Measurements from ENCODE around the gene ETV6.
"Not testable (repeated sequence)": the region's sequence is repeated elsewhere in the genome, so short reads cannot be mapped to it uniquely, and the experiment has no call there.

ETV6 gene

GRCh38 chr12:11630046-11630706, 19.3 kb upstream of the ETV6 start:
- in situ Hi-C loops (cut with HindIII; ENCODE audit: low sequenced_read_pairs), result no loop called here
- H3K4me3 ChIP-seq (ENCODE audit: low read depth, low read length), result no peak overlapping the region
- no peak for DNase-seq (ENCODE audit: low read depth, low spot score)
- TF ChIP-seq, protein P1, sequence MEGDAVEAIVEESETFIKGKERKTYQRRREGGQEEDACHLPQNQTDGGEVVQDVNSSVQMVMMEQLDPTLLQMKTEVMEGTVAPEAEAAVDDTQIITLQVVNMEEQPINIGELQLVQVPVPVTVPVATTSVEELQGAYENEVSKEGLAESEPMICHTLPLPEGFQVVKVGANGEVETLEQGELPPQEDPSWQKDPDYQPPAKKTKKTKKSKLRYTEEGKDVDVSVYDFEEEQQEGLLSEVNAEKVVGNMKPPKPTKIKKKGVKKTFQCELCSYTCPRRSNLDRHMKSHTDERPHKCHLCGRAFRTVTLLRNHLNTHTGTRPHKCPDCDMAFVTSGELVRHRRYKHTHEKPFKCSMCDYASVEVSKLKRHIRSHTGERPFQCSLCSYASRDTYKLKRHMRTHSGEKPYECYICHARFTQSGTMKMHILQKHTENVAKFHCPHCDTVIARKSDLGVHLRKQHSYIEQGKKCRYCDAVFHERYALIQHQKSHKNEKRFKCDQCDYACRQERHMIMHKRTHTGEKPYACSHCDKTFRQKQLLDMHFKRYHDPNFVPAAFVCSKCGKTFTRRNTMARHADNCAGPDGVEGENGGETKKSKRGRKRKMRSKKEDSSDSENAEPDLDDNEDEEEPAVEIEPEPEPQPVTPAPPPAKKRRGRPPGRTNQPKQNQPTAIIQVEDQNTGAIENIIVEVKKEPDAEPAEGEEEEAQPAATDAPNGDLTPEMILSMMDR (IDR thresholded peaks at IDR 0.05; ENCODE audit: low read depth, low read length), result no peak

GRCh38 chr12:11631288-11631687, 18.2 kb upstream of the ETV6 start:
- TF ChIP-seq, protein P1 (IDR thresholded peaks at IDR 0.05; ENCODE audit: low read depth, low read length), result no peak
- DNase-seq (ENCODE audit: low read depth, low spot score), result no peak
- in situ Hi-C loops (cut with HindIII; ENCODE audit: low sequenced_read_pairs), result no loop called here
- H3K4me3 ChIP-seq (ENCODE audit: low read depth, low read length), result no peak overlapping the region

GRCh38 chr12:11631881-11632280, 17.6 kb upstream of the ETV6 start:
- DNase-seq (ENCODE audit: low read depth, low spot score); H3K4me3 ChIP-seq (ENCODE audit: low read depth, low read length); in situ Hi-C loops (cut with HindIII; ENCODE audit: low sequenced_read_pairs): not testable (repeated sequence)

DNA sequence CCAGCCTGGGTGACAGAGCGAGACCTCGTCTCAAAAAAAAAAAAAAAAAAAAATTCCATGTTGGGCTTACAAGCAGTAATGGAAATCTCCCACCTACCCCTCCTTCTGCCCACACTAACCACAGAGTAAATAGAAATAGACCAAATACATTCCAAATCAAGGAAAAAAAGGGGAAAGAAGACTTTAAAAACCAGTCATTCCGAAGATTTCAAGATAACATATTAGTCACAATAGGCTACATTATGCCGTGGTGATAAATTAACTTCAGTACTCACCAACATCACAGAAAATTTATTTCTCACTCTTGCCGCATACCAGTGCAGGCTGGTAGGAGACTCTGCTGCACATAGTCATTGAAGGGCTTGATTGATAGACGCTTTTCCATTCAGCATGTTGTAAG, 15.5 kb upstream of the ETV6 start:
- DNase-seq (ENCODE audit: low read depth, low spot score), result peak; percentile 45
- in situ Hi-C loops (cut with HindIII; ENCODE audit: low sequenced_read_pairs), result no loop called here
- no peak overlapping the region for H3K4me3 ChIP-seq (ENCODE audit: low read depth, low read length)
- TF ChIP-seq, protein P1 (IDR thresholded peaks at IDR 0.05; ENCODE audit: low read depth, low read length), result no peak

- no peak for DNase-seq (ENCODE audit: low read depth, low spot score)
- in situ Hi-C loops (cut with HindIII; ENCODE audit: low sequenced_read_pairs), result no loop called here
- TF ChIP-seq, protein P1 (IDR thresholded peaks at IDR 0.05; ENCODE audit: low read depth, low read length), result no peak
- H3K4me3 ChIP-seq (ENCODE audit: low read depth, low read length), result no peak overlapping the region
Measured at GRCh38 chr12:11635341-11635740, 14.1 kb upstream of the ETV6 start.

- H3K4me3 ChIP-seq (ENCODE audit: low read depth, low read length), result no peak overlapping the region
- in situ Hi-C loops (cut with HindIII; ENCODE audit: low sequenced_read_pairs), result no loop called here
- no peak for DNase-seq (ENCODE audit: low read depth, low spot score)
- TF ChIP-seq, protein P1 (IDR thresholded peaks at IDR 0.05; ENCODE audit: low read depth, low read length), result no peak
Measured at GRCh38 chr12:11638315-11638916, 11.1 kb upstream of the ETV6 start.

DNA sequence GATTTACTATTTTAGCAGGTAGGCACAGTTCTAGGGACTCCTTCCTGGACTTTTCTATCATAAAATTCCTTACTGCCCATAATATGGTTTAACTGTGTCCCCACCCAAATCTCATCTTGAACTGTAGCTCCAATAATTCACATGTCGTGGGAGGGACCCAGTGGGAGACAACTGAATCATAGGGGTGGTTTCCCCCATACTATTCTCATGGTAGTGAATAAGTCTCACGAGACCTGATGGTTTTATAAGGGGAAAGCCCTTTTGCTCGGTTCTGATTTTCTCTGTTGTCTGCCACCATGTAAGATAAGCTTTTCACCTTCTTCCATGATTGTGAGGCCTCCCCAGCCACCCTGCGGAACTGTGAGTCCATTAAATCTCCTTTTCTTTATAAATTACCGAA, 10.0 kb upstream of the ETV6 start:
- TF ChIP-seq, protein P1 (IDR thresholded peaks at IDR 0.05; ENCODE audit: low read depth, low read length), result no peak
- DNase-seq (ENCODE audit: low read depth, low spot score), result no peak
- in situ Hi-C loops (cut with HindIII; ENCODE audit: low sequenced_read_pairs), result no loop called here
- H3K4me3 ChIP-seq (ENCODE audit: low read depth, low read length), result no peak overlapping the region
